ENCODE results near the gene C9orf152. TPM values are rescaled to one million over a fixed set of nuclear protein-coding genes. Genes with fewer than 3 reads are reported as not detected.

C9orf152 gene
- total and polyA plus RNA-seq, 7 donors, result 0.08 TPM; not detected in 6

GRCh38 chr9:110153431-110153830 lies 54.5 kb downstream of the C9orf152 start:
- no peak for TF ChIP-seq CTCF (IDR thresholded peaks at IDR 0.05)

GRCh38 chr9:110152704-110153374 lies 55.1 kb downstream of the C9orf152 start:
- peaks cover 0 to 2% of the 10 kb centered on the region in 2 donors for H3K36me3 ChIP-seq (ENCODE audit: insufficient read depth in 1 of 2, low read depth in 1 of 2)
- H3K9me3 ChIP-seq, result no peaks in the 10 kb centered on the region
- H3K4me1 ChIP-seq, result peaks cover 21% of the 10 kb centered on the region
- peak; percentile 67 for TF ChIP-seq CTCF (IDR thresholded peaks at IDR 0.05)
- intact Hi-C loops (cut with DNase I), result loop anchor here (2.0 to 10.0 kb wide), 4 partner anchors 246 to 581 kb away; no protein-coding TSS in a partner anchor
- WGBS, 3 donors, result 47 to 53% (median 52%) methylated on average over 3 of the region's 3 CpGs
- H3K27me3 ChIP-seq (ENCODE audit: insufficient read depth in 3 of 3, low read length in 2 of 3), result no peaks in the 10 kb centered on the region
- H3K27ac ChIP-seq, result no peak overlapping the region
- DNase-seq, result no peak
- H3K4me3 ChIP-seq, result no peak overlapping the region
- peak; percentile 36 to 68 (median 42) for ATAC-seq

More at GRCh38 chr9:110153431-110153830, 54.5 kb downstream of the C9orf152 start:
- no peak for DNase-seq
- H3K4me1 ChIP-seq, result peaks cover 16% of the 10 kb centered on the region
- intact Hi-C loops (cut with DNase I), result loop anchor here (2.0 to 10.0 kb wide), 4 partner anchors 247 to 581 kb away; no protein-coding TSS in a partner anchor
- H3K4me3 ChIP-seq, result no peak overlapping the region
- peaks cover 0 to 2% of the 10 kb centered on the region in 2 donors for H3K36me3 ChIP-seq (ENCODE audit: insufficient read depth in 1 of 2, low read depth in 1 of 2)
- H3K27ac ChIP-seq, result no peak overlapping the region
- no peak for ATAC-seq
- 87 to 95% (median 91%) methylated on average over 2 of the region's 2 CpGs for WGBS, 3 donors
- H3K27me3 ChIP-seq (ENCODE audit: insufficient read depth in 3 of 3, low read length in 2 of 3), result no peaks in the 10 kb centered on the region
- H3K9me3 ChIP-seq, result no peaks in the 10 kb centered on the region

Other genes with a start within 250 kb of the C9orf152 start
- gene TXN, start 48.3 kb upstream of the C9orf152 start, total RNA-seq, result 100 to 1,000 TPM in 1 of 4 donors, 10 to 100 TPM in 3; 38.0 to 118 (median 71.6) TPM
- 100 to 1,000 TPM in 2 of 3 donors, 10 to 100 TPM in 1; 73.4 to 366 (median 135) TPM for gene TXN, start 48.3 kb upstream of the C9orf152 start, polyA plus RNA-seq
- not detected for gene TXNDC8, start 129.7 kb upstream of the C9orf152 start, total RNA-seq
- gene TXNDC8, start 129.7 kb upstream of the C9orf152 start, polyA plus RNA-seq, result not detected

Data from psoas muscle (tissue), 8 donors.